ENCODE data around the gene NPAS3. TPM values are rescaled to one million over a fixed set of nuclear protein-coding genes. Genes with fewer than 3 reads are reported as not detected.

Gene NPAS3
- total RNA-seq, 1 donor from 2014 or later, result 1.6 TPM

DNA sequence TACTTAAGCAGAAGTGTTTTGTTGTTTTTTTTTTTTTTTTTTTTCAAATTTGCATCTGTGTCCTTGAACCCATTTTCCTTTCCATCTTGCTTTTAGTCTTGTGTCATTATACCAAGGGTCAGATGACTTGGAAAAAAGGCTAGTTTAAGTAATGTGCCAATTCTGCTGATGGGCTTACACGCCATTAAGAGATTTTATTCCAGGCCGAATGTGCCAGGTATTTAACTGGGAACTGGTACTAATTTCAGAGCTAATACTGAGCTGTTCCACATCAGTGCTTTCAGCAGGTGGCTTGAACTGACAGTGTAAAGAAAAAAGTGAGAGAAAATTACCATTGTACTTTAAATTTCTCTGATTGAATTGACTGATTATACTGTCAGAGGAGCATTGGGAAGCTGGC, 224.9 kb downstream of the NPAS3 start:
- Mint-ChIP-seq H3K27ac (ENCODE audit: unreplicated experiment) (no peak overlapping the region), H3K4me1 (ENCODE audit: unreplicated experiment) (no peaks in the 10 kb centered on the region), H3K27me3 (ENCODE audit: unreplicated experiment) (no peaks in the 10 kb centered on the region), H3K36me3 (ENCODE audit: low read depth, unreplicated experiment) (no peaks in the 10 kb centered on the region), H3K9me3 (ENCODE audit: unreplicated experiment) (no peaks in the 10 kb centered on the region), H3K4me3 (ENCODE audit: unreplicated experiment) (no peak overlapping the region)
- TF ChIP-seq, protein P1, sequence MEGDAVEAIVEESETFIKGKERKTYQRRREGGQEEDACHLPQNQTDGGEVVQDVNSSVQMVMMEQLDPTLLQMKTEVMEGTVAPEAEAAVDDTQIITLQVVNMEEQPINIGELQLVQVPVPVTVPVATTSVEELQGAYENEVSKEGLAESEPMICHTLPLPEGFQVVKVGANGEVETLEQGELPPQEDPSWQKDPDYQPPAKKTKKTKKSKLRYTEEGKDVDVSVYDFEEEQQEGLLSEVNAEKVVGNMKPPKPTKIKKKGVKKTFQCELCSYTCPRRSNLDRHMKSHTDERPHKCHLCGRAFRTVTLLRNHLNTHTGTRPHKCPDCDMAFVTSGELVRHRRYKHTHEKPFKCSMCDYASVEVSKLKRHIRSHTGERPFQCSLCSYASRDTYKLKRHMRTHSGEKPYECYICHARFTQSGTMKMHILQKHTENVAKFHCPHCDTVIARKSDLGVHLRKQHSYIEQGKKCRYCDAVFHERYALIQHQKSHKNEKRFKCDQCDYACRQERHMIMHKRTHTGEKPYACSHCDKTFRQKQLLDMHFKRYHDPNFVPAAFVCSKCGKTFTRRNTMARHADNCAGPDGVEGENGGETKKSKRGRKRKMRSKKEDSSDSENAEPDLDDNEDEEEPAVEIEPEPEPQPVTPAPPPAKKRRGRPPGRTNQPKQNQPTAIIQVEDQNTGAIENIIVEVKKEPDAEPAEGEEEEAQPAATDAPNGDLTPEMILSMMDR (IDR thresholded peaks at IDR 0.05; ENCODE audit: unreplicated experiment), result no peak
- no peak for DNase-seq (ENCODE audit: low spot score)

DNA sequence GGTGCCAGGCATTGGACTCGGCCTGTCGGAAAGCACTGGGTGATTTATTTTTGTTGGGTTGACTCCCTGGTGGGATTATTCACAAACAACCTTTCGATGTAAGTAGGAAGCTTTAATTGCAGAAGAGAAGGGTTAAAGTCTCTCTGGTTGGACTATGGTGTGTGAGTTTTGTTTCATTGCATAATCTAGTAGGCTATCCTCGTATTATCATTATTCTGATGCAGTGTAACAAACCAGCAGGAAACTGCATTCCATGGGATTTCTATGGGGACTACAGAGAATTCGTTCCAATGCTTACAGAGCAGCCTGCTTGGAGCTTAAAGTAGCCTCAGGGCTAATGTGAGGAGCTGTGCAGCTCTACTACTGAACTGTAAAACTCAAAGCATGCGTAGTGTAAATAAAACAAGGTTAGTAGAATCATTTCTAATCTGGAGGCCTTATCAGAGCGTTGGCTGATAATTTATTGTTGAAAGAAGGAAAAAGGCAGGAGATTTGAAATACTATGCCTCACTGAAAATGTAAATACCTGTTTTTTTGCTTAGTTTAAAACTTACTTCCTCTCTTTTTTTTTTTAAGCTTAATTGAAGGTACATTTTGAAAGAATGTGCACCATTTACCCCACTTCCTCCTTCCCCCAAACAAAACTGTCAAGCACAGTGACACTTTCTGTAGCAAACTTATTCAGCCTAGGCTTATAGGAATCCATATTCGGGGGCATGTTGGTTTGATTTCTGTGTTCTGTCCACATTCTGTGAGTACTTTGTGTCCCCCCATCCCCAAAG, 226.7 kb downstream of the NPAS3 start:
- no peak for DNase-seq (ENCODE audit: low spot score)
- Mint-ChIP-seq H3K4me3 (ENCODE audit: unreplicated experiment) (no peak overlapping the region), H3K27ac (ENCODE audit: unreplicated experiment) (no peak overlapping the region), H3K27me3 (ENCODE audit: unreplicated experiment) (no peaks in the 10 kb centered on the region), H3K9me3 (ENCODE audit: unreplicated experiment) (no peaks in the 10 kb centered on the region), H3K4me1 (ENCODE audit: unreplicated experiment) (no peaks in the 10 kb centered on the region), H3K36me3 (ENCODE audit: low read depth, unreplicated experiment) (no peaks in the 10 kb centered on the region)
- TF ChIP-seq, protein P1 (IDR thresholded peaks at IDR 0.05; ENCODE audit: unreplicated experiment), result no peak

DNA sequence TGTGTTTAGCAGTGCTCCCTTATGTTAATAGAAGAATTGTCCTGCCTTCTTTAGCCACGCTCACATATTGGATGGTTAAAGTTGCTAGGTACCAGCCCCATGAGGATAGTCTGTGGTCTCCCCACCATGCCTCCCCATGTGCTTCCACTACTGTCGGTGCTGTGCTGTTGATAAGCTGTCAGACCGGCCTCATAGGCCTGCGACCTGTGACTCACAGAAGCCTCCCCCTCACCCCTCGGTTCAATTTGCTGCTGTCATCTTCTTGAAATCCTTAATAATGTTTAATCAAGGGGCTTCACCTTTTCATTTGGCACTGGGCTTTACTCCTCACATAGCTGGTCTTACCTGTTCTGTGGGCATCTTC, 227.2 kb downstream of the NPAS3 start:
- Mint-ChIP-seq H3K9me3 (ENCODE audit: unreplicated experiment) (no peaks in the 10 kb centered on the region), H3K4me3 (ENCODE audit: unreplicated experiment) (no peak overlapping the region), H3K36me3 (ENCODE audit: low read depth, unreplicated experiment) (no peaks in the 10 kb centered on the region), H3K27me3 (ENCODE audit: unreplicated experiment) (no peaks in the 10 kb centered on the region), H3K4me1 (ENCODE audit: unreplicated experiment) (no peaks in the 10 kb centered on the region), H3K27ac (ENCODE audit: unreplicated experiment) (no peak overlapping the region)
- DNase-seq (ENCODE audit: low spot score), result no peak
- TF ChIP-seq, protein P1 (IDR thresholded peaks at IDR 0.05; ENCODE audit: unreplicated experiment), result no peak

DNA sequence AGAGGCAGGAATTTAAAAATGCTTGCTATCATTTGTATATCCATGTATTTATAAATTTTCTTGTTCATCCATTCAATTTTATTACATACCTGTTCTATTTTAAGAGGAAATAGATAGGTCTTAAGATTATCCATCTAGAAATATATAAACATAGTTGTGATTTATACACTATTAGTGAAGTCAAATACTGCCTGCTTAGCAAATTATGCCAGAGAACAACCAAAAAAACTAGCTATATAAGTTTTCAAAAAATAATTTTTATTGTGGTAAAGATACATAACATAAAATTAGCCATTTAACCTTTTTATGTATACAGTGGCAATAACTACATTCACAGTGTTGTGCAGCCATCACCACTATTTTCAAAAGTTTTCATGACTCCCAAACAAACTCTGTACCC, 237.3 kb downstream of the NPAS3 start:
- no peak overlapping the region for H3K4me3 Mint-ChIP-seq (ENCODE audit: unreplicated experiment)
- H3K4me1 Mint-ChIP-seq (ENCODE audit: unreplicated experiment), result no peaks in the 10 kb centered on the region
- no peaks in the 10 kb centered on the region for H3K9me3 Mint-ChIP-seq (ENCODE audit: unreplicated experiment)
- no peaks in the 10 kb centered on the region for H3K27me3 Mint-ChIP-seq (ENCODE audit: unreplicated experiment)
- H3K27ac Mint-ChIP-seq (ENCODE audit: unreplicated experiment), result no peak overlapping the region
- H3K36me3 Mint-ChIP-seq (ENCODE audit: low read depth, unreplicated experiment), result no peaks in the 10 kb centered on the region
- no peak for DNase-seq (ENCODE audit: low spot score)
- TF ChIP-seq, protein P1 (IDR thresholded peaks at IDR 0.05; ENCODE audit: unreplicated experiment), result no peak

DNA sequence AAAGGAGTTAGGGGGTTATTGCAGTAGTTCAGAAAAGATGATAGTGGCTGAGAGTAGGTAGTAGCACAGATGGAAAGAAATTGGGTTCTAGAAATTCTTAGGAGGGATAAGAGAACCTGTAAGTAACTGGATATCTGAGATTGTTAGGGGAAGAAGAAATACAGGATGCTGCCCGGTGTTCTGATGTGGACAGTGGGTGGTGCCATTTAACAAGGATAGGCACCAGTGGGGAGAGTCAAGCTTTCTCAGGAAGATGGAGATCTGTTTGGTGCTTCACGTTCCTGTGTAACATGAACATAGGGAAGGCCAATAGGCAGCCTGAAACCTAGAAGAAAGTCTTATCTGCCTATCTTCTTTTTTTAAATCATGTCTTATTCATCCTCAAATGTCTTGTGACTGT, 245.9 kb downstream of the NPAS3 start:
- Mint-ChIP-seq H3K4me1 (ENCODE audit: unreplicated experiment) (no peaks in the 10 kb centered on the region), H3K36me3 (ENCODE audit: low read depth, unreplicated experiment) (no peaks in the 10 kb centered on the region), H3K9me3 (ENCODE audit: unreplicated experiment) (no peaks in the 10 kb centered on the region), H3K27me3 (ENCODE audit: unreplicated experiment) (no peaks in the 10 kb centered on the region), H3K27ac (ENCODE audit: unreplicated experiment) (no peak overlapping the region), H3K4me3 (ENCODE audit: unreplicated experiment) (no peak overlapping the region)
- DNase-seq (ENCODE audit: low spot score), result no peak
- TF ChIP-seq, protein P1 (IDR thresholded peaks at IDR 0.05; ENCODE audit: unreplicated experiment), result no peak
